Smooth muscle cell of the brain vasculature (primary cell): Measurements from ENCODE around the gene ZG16.

Source experiments
- DNase-seq: peaks from one replicate; pipeline ENCODE4 v3.0.0-alpha.2; 2012; ENCODE audit warnings: low read depth, low spot score

ZG16 gene

GRCh38 chr16:29809031-29809747 lies 31.1 kb downstream of the ZG16 start:
- DNase-seq = no peak

- no peak for DNase-seq
Observed at GRCh38 chr16:29809850-29810698, 32.0 kb downstream of the ZG16 start.

GRCh38 chr16:29810699-29811169 lies 32.7 kb downstream of the ZG16 start:
- DNase-seq = no peak

GRCh38 chr16:29811170-29811895 lies 33.3 kb downstream of the ZG16 start:
- DNase-seq = peak; percentile 93

DNA sequence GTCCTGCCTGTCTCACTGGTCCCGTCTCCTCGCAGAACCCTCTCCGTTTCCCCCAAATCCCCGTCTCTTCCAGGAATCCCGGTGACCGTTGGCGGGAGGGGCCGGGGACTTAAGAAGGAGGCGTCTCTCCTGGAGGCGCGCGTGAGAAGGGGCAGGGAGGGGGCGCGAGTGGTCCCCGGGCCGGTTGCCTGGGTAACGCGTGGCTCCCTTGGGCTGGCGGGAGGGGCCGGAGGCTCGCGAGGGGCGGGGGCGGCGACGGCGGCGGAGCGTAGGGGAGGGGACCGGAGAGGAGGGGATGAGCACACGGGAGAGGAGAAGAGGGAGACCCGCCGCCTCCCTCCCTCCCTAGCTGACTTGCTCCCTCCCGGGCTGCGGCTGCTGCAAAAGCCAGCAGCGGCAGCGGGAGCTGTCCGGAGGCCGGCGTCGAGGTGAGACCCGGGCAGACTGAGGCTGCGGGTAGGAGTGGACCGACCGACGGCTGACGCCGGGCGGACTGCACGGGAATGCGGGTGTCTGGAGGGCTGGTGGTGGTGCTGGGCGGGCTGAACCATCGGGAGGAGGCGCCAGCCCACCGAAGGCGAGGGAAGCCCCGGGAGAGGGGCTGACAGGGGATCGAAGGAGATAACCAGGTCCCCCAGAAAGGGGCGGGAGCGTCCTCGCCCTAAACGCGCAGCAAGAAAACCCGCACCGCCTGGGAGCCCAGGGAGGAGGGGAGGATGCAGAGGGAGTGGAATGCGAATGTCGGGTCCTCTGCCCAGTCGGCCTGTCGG lies 34.0 kb downstream of the ZG16 start, which contains the start of gene PRRT2:
Gene PRRT2 (plus strand): TSS at position 298 of the 770 bp plus-strand sequence. CDS start 862 bp downstream, outside the sequence.
- DNase-seq = no peak

GRCh38 chr16:29812754-29813643 lies 34.9 kb downstream of the ZG16 start:
- DNase-seq = no peak

GRCh38 chr16:29813644-29814562 lies 35.8 kb downstream of the ZG16 start:
- no peak for DNase-seq

DNA sequence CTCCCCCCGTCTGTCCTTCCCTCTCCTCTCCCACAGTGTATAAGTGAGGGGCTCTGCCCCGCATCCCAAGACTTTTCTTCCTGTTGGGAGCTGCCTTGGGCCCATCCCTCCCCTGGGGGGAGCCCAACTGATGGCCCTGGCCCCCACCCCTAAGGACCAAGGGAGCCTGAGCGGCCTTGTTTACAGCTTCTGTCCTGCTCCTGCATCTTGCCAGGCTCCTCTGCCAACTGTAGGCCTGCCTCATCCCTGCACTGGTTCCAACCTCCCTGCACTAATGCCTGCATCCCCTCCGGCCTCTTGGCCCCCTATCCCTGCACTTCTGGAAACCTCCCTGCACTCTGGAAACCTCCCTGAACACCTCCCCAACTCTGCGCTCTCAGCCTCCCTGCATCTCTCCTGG lies 36.5 kb downstream of the ZG16 start:
- DNase-seq = no peak

DNA sequence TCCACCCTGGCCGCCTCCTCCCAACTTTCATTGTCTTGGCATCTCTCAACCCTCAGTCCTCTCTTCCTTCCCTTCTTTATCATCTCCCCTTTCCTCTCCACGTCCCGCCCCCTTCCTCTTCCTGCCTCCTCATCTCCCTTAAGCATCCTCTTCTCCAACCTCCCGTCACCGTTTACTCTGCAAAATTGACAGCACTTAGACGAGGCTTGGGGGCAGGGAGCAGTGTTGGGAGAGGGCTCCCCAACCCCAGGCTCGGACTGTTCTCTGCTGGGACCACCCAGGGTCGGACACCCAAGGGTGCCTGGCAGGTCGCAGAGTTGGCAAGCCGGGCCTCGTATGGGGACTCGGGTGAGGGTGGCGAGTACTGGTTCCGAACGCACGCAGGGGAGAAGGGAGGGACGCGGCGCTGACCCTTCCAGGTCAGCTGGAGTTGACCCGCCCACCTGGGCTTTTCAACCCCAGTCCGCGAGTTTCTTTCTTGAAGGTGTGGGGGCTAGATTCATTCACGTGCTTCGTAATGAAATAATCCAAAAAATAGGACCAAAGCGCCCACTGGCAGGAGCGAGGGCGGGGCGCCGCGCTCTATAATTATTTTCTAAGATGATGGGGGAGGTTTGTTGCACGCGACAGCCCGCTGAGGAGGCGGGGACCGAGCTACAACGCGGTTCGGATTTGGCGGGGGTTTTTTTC lies 37.1 kb downstream of the ZG16 start:
- no peak for DNase-seq

DNA sequence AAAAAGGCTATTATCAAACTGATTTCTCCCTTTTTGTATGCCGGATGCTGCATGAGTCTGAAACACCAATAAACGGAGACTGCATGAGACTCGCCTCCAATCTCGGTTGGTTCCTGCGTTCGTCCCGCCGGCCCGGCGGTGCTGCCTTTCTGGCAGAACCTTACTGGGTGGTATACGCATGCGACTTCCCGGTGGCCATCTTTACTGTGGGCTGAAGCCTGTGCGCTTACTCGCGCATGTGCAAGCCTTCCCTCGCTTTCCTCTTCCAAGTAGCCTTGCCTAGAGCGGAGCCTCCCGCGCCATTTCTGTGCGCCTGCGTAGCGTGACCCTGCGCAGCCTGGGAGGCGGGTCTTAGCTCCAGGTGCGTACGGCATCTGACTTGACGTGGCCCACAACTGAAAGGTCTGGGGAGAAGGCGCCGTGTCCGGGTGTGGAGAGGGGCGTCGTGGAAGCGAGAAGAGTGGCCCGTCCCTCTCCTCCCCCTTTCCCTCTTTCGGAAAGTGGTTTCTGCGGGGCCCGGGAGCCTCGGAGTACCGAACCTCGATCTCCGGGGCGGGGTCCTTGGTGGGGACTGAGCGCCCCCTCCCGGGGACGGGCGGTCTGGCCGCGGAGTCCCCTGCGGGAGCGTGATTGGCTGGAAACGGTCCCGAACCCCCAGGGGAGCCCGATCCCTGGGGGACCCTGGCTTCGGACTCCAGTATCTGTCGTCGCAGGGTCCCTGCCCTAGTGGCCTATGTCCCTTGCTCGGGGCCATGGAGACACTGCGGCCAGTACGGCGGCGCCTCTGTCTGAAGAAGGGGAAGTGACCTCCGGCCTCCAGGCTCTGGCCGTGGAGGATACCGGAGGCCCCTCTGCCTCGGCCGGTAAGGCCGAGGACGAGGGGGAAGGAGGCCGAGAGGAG lies 38.0 kb downstream of the ZG16 start, which contains the start of gene PAGR1:
Gene PAGR1 (plus strand): TSS at position 360 of the 901 bp plus-strand sequence. CDS start 374 bp downstream, at position 734.
- peak; percentile 99 for DNase-seq

DNA sequence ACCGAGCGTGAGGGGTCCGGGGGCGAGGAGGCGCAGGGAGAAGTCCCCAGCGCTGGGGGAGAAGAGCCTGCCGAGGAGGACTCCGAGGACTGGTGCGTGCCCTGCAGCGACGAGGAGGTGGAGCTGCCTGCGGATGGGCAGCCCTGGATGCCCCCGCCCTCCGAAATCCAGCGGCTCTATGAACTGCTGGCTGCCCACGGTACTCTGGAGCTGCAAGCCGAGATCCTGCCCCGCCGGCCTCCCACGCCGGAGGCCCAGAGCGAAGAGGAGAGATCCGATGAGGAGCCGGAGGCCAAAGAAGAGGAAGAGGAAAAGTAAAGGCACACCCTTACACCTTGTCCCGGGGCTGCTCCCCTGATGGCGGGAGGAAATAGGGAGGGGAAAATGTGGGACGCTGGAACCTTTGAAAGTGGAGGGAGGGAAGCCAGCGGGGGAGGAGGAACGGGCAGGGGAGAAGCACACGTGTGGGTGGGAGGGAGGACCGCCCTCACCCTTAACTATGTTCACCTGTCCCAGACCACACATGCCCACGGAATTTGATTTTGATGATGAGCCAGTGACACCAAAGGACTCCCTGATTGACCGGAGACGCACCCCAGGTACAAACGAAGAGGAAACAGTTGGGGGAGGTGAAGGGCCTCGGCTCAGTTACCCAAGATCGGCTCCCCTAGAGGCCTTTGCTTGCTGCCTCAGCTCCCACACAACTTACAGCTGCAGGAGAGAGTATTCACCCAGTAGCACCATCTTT lies 38.8 kb downstream of the ZG16 start:
- no peak for DNase-seq

DNA sequence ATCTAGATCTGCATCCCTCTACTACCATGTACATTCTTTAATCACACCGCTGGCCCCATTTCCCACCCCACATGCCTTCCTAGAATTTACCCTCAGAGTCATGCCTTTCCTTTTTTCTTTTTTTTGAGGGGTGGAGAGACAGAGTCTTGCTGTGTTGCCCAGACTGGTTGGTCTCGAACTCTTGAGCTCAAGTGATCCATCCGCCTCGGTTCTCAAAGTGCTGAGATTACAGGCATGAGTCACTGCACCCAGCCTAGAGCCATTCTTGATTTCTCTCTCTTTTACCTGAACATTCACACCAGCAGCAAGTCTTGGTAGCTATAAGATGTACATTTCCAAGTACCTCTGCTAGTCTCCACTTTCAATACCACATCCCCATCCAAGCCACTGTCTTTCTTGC lies 40.0 kb downstream of the ZG16 start:
- no peak for DNase-seq

DNA sequence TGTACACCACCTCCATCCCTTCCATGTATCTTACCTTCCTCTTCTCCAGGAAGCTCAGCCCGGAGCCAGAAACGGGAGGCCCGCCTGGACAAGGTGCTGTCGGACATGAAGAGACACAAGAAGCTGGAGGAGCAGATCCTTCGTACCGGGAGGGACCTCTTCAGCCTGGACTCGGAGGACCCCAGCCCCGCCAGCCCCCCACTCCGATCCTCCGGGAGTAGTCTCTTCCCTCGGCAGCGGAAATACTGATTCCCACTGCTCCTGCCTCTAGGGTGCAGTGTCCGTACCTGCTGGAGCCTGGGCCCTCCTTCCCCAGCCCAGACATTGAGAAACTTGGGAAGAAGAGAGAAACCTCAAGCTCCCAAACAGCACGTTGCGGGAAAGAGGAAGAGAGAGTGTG lies 41.5 kb downstream of the ZG16 start:
- no peak for DNase-seq

DNA sequence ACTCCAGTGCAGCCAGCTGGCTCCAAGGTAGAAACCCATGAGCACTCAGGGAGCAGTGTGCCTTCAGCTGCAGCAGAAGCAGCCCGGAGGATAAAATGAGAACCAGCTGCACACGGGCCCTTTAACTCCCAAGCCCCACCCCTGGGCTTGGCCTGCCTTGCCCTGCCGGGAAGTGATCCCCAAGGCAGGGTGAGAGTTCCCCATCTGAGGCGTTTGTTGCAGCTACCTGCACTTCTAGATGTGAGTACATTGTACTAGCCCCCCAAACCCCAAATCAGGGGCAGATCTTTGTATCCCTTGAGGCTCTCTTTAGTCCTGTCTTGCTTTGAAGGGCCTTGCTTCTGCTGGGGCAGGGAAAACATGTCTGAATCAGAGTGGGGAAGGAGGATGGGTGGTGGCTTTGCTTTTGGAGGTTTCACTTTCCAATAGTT lies 42.2 kb downstream of the ZG16 start, which contains the start of gene MVP:
Gene MVP (plus strand): TSS at position 192 of the 431 bp plus-strand sequence. CDS start 10,088 bp downstream, outside the sequence.
- DNase-seq = no peak

DNA sequence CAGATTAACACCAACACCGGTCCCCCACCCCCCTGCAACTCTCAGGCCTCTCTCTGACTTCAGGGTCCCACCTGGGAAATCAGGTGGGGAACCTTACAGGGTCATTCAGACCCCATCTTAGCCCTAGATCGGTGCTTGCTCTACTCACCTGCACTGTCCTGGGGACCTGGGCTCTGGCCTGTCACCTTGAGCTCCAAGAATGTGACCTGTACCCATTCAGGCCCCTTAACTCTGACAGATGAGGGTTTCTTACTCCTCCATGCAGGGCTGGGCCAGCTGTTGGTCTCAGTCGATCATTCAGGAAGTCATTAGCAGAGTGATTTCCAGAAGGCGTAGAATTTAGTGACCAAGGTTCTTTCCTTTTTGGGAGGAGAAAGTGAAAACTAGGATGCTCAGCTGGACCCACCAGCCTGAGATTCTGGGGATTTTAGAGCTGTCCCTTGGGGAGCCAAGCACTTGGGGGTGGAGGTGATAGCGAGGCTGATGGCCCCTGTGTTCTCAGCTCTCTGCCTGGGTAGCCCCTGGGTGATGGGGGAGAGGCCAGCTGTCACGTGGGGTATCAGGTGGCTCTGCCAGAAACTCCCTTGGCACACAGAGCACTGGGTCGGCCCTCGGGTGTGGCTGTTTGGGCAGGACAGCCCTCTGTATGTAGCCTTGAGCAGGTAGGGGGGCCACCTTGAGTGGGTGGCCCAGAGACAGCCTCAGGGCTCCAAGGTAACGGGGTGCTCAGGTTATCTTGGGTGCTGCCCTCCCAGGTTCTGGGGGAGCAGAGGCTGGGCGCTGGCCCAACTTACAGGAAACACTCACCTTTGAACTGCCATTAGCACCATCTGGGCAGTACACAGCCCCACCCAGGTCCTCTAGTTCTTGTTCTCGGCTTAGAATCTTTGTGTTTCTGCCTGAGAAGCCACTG lies 42.9 kb downstream of the ZG16 start:
- no peak for DNase-seq
